Fibroblast of lung (primary cell): Measurements from ENCODE around the gene NIT2. TPM values are rescaled to one million over a fixed set of nuclear protein-coding genes. Genes with fewer than 3 reads are reported as not detected.

ENCODE experiments used
- DNase-seq, 2 donors: peaks; one replicate each; pipeline versions ENCODE4 v3.0.0 to v3.0.0-alpha.2; 2010; ENCODE audit warnings: low read depth in 2 of 2
- H2AFZ ChIP-seq: 2 replicates; pipeline ENCODE4 v1.5.1; 2012; ENCODE audit warnings: low read length, control low read depth, inconsistent platforms
- H3K27ac ChIP-seq: 2 replicates; pipeline ENCODE4 v1.5.1; 2011; ENCODE audit warnings: low read length, control low read depth; ENCODE audit not compliant: insufficient read depth
- H3K27me3 ChIP-seq: 2 replicates; pipeline ENCODE4 v1.5.1; 2011; ENCODE audit warnings: mild to moderate bottlenecking, low read length; ENCODE audit not compliant: control insufficient read depth, insufficient read depth
- H3K36me3 ChIP-seq: 2 replicates; pipeline ENCODE4 v1.5.1; 2011; ENCODE audit warnings: low read length; ENCODE audit not compliant: control insufficient read depth, insufficient read depth
- H3K4me1 ChIP-seq: 2 replicates; pipeline ENCODE4 v1.5.1; 2011; ENCODE audit warnings: low read length; ENCODE audit not compliant: control insufficient read depth, insufficient read depth; ENCODE audit errors: extremely low read depth
- H3K4me2 ChIP-seq: 2 replicates; pipeline ENCODE4 v1.5.1; 2011; ENCODE audit warnings: low read length, control low read depth; ENCODE audit not compliant: insufficient read depth; ENCODE audit errors: extremely low read depth
- H3K4me3 ChIP-seq, 4 experiments: fragments of 200-600 bp in 1 of 4; sonication (generic) in 1 of 4; replicated peaks in 1 of 4; 2 replicates each; pipeline ENCODE4 v1.5.1; 2011 to 2016; ENCODE audit warnings: low read length in 4 of 4, low read depth in 3 of 4, mild to moderate bottlenecking in 3 of 4, control low read depth in 2 of 4, inconsistent platforms in 1 of 4, mixed read lengths in 1 of 4; ENCODE audit not compliant: insufficient read depth in 1 of 4; ENCODE audit errors: control extremely low read depth in 1 of 4
- H3K79me2 ChIP-seq: 2 replicates; pipeline ENCODE4 v1.5.1; 2012; ENCODE audit warnings: mild to moderate bottlenecking, low read length, inconsistent platforms; ENCODE audit not compliant: control insufficient read depth, insufficient read depth
- H3K9ac ChIP-seq: 2 replicates; pipeline ENCODE4 v1.5.1; 2011; ENCODE audit warnings: mild to moderate bottlenecking, low read length, control low read depth; ENCODE audit not compliant: insufficient read depth
- H3K9me3 ChIP-seq: 2 replicates; pipeline ENCODE4 v1.5.1; 2012; ENCODE audit warnings: low read depth, low read length; ENCODE audit not compliant: control insufficient read depth, insufficient read depth
- H4K20me1 ChIP-seq: 2 replicates; pipeline ENCODE4 v1.5.1; 2011; ENCODE audit warnings: low read length; ENCODE audit not compliant: control insufficient read depth, insufficient read depth; ENCODE audit errors: extremely low read depth
- EZH2 ChIP-seq: IDR thresholded peaks from 2 replicates; pipeline ENCODE4 v1.5.1; 2012; ENCODE audit warnings: low read length, control low read depth, mild to moderate bottlenecking; ENCODE audit errors: missing control alignments
- polyA plus RNA-seq, 2 donors: library from polyadenylated mRNA; depleted of rRNA in 1 of 2; stranded (reverse) in 1 of 2; unstranded in 1 of 2; fragments of >200 nt; gene quantifications; 2 replicates each; pipeline ENCODE4 v1.2.1, GENCODE V29; 2011 to 2012; ENCODE audit warnings: missing spikeins in 1 of 2
- total RNA-seq: library from RNA; depleted of rRNA; stranded (reverse); fragments of >200 nt; gene quantifications from 2 replicates; pipeline ENCODE4 v1.2.1, GENCODE V29; 2014
- TF ChIP-seq, protein P1 (sequence below), 2 donors: IDR thresholded peaks in 1 of 2; conservative IDR thresholded peaks in 1 of 2; 1 replicate in 1 of 2; 2 replicates in 1 of 2; pipeline ENCODE4 v1.5.1; 2011 to 2012; ENCODE audit warnings: low read length in 2 of 2, control low read depth in 1 of 2, inconsistent platforms in 1 of 2, low read depth in 1 of 2, mild to moderate bottlenecking in 1 of 2

Gene NIT2
- total and polyA plus RNA-seq, 2 donors (not counting 1 experiment from before 2014, with no cell fraction given) = 13.4 to 53.8 TPM

DNA sequence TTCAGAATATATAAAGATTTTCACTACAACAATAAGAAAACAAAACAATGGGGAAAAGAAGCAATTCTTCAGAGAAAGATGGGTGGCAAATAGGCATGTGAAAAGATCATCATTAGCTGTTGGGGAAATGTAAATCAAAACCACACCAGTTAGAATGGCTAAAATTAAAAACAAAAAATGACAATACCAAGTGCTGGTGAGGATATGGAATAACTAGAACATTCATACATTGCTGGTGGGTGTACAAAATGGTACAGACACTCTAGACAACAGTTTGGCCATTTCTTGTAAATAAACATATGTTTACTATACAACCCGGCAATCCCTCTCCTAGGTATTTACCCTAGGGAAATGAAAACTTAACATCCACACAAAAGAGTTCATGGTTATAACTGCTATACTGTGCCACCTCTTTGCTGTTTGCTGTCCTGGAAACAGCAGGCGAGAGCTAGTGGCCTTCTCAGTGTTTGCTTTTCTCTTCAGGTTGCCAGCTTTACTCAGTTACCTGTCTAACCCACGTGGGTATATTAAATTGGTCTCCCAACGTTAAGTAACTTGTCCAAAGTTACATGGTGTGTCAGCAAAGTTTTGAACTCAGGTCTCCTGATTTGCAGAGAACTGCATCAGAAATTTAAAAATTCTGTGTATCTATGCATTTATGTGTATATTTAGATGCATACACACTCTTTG lies 4.6 kb upstream of the NIT2 start:
- no peak overlapping the region for H3K9ac ChIP-seq
- no peaks in the 10 kb centered on the region for H3K9me3 ChIP-seq
- no peaks in the 10 kb centered on the region for H4K20me1 ChIP-seq
- peaks cover 4% of the 10 kb centered on the region for H3K4me1 ChIP-seq
- no peaks in the 10 kb centered on the region for H3K27me3 ChIP-seq
- TF ChIP-seq EZH2 = no peak
- TF ChIP-seq, protein P1, sequence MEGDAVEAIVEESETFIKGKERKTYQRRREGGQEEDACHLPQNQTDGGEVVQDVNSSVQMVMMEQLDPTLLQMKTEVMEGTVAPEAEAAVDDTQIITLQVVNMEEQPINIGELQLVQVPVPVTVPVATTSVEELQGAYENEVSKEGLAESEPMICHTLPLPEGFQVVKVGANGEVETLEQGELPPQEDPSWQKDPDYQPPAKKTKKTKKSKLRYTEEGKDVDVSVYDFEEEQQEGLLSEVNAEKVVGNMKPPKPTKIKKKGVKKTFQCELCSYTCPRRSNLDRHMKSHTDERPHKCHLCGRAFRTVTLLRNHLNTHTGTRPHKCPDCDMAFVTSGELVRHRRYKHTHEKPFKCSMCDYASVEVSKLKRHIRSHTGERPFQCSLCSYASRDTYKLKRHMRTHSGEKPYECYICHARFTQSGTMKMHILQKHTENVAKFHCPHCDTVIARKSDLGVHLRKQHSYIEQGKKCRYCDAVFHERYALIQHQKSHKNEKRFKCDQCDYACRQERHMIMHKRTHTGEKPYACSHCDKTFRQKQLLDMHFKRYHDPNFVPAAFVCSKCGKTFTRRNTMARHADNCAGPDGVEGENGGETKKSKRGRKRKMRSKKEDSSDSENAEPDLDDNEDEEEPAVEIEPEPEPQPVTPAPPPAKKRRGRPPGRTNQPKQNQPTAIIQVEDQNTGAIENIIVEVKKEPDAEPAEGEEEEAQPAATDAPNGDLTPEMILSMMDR (conservative IDR thresholded peaks at IDR 0.05 in 1 of 2, IDR thresholded peaks at IDR 0.05 in 1 of 2; ENCODE audit: low read depth in 1 of 2, low read length in 2 of 2) = no peak
- no peak overlapping the region for H3K27ac ChIP-seq
- H3K4me2 ChIP-seq = no peak overlapping the region
- no peaks in the 10 kb centered on the region for H3K36me3 ChIP-seq
- H2AFZ ChIP-seq = no peak overlapping the region
- H3K79me2 ChIP-seq = no peaks in the 10 kb centered on the region
- no peak for DNase-seq
- no peak overlapping the region for H3K4me3 ChIP-seq

DNA sequence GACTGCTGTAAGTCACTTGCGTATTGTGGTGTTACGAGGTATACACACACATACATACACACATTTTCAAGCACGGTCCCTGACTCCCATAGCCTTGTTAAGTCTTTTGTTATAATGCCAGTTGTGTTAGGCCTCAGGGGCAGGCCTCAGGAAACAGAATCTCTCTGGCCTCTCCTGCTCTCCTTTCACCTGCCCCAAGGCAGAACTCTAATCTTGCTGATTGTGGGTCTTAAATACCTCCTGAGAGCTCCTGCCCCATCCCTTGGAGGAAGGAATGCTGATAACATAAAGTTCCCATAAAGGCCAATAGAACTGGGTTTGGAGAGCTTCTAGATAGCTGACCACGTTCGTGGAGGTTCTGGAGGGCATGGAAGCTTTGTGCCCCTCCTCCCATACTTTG lies 3.9 kb upstream of the NIT2 start:
- Histone ChIP-seq H3K9me3 (no peaks in the 10 kb centered on the region), H2AFZ (no peak overlapping the region), H3K4me2 (no peak overlapping the region), H3K27ac (no peak overlapping the region), H3K27me3 (no peaks in the 10 kb centered on the region), H3K36me3 (no peaks in the 10 kb centered on the region), H3K4me1 (peaks cover 4% of the 10 kb centered on the region), H3K4me3 (no peak overlapping the region), H4K20me1 (no peaks in the 10 kb centered on the region), H3K9ac (no peak overlapping the region), H3K79me2 (peaks cover 3% of the 10 kb centered on the region)
- TF ChIP-seq, protein P1 (conservative IDR thresholded peaks at IDR 0.05 in 1 of 2, IDR thresholded peaks at IDR 0.05 in 1 of 2; ENCODE audit: low read depth in 1 of 2, low read length in 2 of 2) = no peak
- no peak for TF ChIP-seq EZH2
- no peak for DNase-seq

DNA sequence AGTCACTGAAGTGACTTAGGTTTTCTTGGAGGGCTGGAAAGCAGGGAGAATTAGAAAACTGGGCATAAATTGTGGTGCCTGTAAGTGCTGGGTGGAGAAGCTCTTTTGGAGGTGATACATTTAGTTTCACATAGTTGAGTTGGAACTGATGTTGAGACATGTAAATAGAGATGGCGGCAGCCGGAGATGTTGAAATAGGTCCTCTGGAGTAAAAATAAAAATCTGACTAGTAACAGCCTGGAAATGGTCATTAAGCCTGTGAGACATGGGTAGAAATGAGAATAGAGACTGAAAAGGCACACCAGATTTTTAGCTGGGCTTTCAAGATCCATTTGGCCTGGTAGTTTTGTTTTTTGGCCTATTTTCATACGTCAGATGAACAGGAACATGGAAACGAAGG lies 2.9 kb upstream of the NIT2 start:
- Histone ChIP-seq H3K36me3 (no peaks in the 10 kb centered on the region), H3K27ac (no peak overlapping the region), H3K9ac (no peak overlapping the region), H3K27me3 (no peaks in the 10 kb centered on the region), H3K4me3 (no peak overlapping the region), H4K20me1 (no peaks in the 10 kb centered on the region), H3K9me3 (no peaks in the 10 kb centered on the region), H3K4me2 (no peak overlapping the region), H3K79me2 (peaks cover 3% of the 10 kb centered on the region), H3K4me1 (peaks cover 4% of the 10 kb centered on the region), H2AFZ (no peak overlapping the region)
- TF ChIP-seq, protein P1 (conservative IDR thresholded peaks at IDR 0.05 in 1 of 2, IDR thresholded peaks at IDR 0.05 in 1 of 2; ENCODE audit: low read depth in 1 of 2, low read length in 2 of 2) = no peak
- no peak for TF ChIP-seq EZH2
- DNase-seq = no peak
